A673 (cell line): ENCODE data around the gene RIPOR1.

ENCODE experiments used
- CTCF ChIP-seq: fragments of 300-800, 200-600 bp; sonication (generic); conservative IDR thresholded peaks from 2 replicates; pipeline ENCODE4 v1.5.1; 2017; ENCODE audit warnings: low read depth, mild to moderate bottlenecking, antibody characterized with exemption, low read length, moderate library complexity, mixed read lengths
- EZH2 ChIP-seq: fragments of 200-600 bp; sonication (generic); IDR thresholded peaks from 2 replicates; pipeline ENCODE4 v1.6.1; 2017; ENCODE audit warnings: borderline replicate concordance, low read depth, mild to moderate bottlenecking, mixed read lengths, antibody characterized with exemption, low read length; ENCODE audit not compliant: poor library complexity, severe bottlenecking

- TF ChIP-seq CTCF (no peak), EZH2 (no peak)
Observed at GRCh38 chr16:67504031-67505021, 24.3 kb upstream of the RIPOR1 start.
